Left lung (tissue), 10 donors: ENCODE measurements around the gene FLT4. TPM values are rescaled to one million over a fixed set of nuclear protein-coding genes. Genes with fewer than 3 reads are reported as not detected.

Experiments
- ATAC-seq: fragments of 200-7000 bp; cut with Tn5 transposase; one replicate; pipeline ENCODE4 v1.9.1; 2020; ENCODE audit warnings: moderate library complexity
- DNase-seq, 4 donors: peaks; one replicate each; pipeline ENCODE4 v3.0.0-alpha.2; 2013 to 2020
- H3K27ac ChIP-seq, 2 donors: fragments of 200-600 bp; sonication (generic) in 1 of 2; one replicate each; pipeline versions ENCODE4 v1.5.0 to v1.8.0; 2020 to 2021
- H3K27me3 ChIP-seq, 2 donors: fragments of 200-600 bp; sonication (generic) in 1 of 2; one replicate each; pipeline versions ENCODE4 v1.5.0 to v1.8.0; 2020 to 2021
- H3K36me3 ChIP-seq, 2 donors: fragments of 200-600 bp; sonication (generic) in 1 of 2; one replicate each; pipeline versions ENCODE4 v1.5.0 to v1.8.0; 2020 to 2021
- H3K4me1 ChIP-seq, 2 donors: fragments of 200-600 bp; one replicate each; pipeline ENCODE4 v1.8.0; 2021
- H3K4me3 ChIP-seq, 2 donors: fragments of 200-600 bp; sonication (generic) in 1 of 2; one replicate each; pipeline versions ENCODE4 v1.5.0 to v1.8.0; 2020 to 2021; ENCODE audit warnings: mild to moderate bottlenecking in 1 of 2
- H3K9me3 ChIP-seq, 2 donors: fragments of 200-600 bp; sonication (generic) in 1 of 2; one replicate each; pipeline versions ENCODE4 v1.5.0 to v1.8.0; 2020 to 2021
- CTCF ChIP-seq, 2 donors: fragments of 200-600 bp; sonication (generic) in 1 of 2; IDR thresholded peaks; one replicate each; pipeline versions ENCODE4 v1.5.0 to v1.8.0; 2021; ENCODE audit warnings: antibody characterized with exemption in 2 of 2
- intact Hi-C, 2 donors: fragments of 100-400 bp; cut with DNase I; formaldehyde crosslinking; loops; one replicate each; pipeline versions ENCODE4 v1.11.2 to v1.14.2; 2022
- polyA plus RNA-seq, 6 donors: library from polyadenylated mRNA; unstranded; fragments of 120-200 nt; gene quantifications; one replicate each; pipeline ENCODE4 v1.2.1, GENCODE V29; 2013; ENCODE audit not compliant: insufficient read length in 6 of 6
- total RNA-seq, 2 donors: library from RNA; stranded (reverse); fragmentation: NEBNext Ultra II Directional; extraction: Animal tissue kit (Norgen Biotek cat#: 25700); gene quantifications; one replicate each; pipeline ENCODE4 v1.2.1, GENCODE V29; 2021
- donor health status: DM: no; HTN: yes; CAD: no.
- donor health status: DM: no; HTN: no; CAD: no.

Gene FLT4
- total and polyA plus RNA-seq, 8 donors: 21.7 to 48.5 (median 38.2) TPM

GRCh38 chr5:180640861-180641565 is 8.4 kb downstream of the FLT4 start:
- TF ChIP-seq CTCF (IDR thresholded peaks at IDR 0.05): no peak
- no peak overlapping the region for H3K4me3 ChIP-seq
- peak overlapping the region in 1 of 2 donors; percentile 18 for H3K27ac ChIP-seq
- ATAC-seq (no peak), DNase-seq (peak in 2 of 4 donors; percentile 29 to 67)
- H3K9me3 ChIP-seq: no peaks in the 10 kb centered on the region
- intact Hi-C loops: no loop called here
- H3K4me1 ChIP-seq: no peaks in the 10 kb centered on the region
- H3K27me3 ChIP-seq: peaks cover 0 to 26% of the 10 kb centered on the region in 2 donors
- no peaks in the 10 kb centered on the region for H3K36me3 ChIP-seq

GRCh38 chr5:180640611-180640860 is 8.9 kb downstream of the FLT4 start:
- intact Hi-C loops: no loop called here
- no peak for ATAC-seq
- H3K27ac ChIP-seq: peak overlapping the region in 1 of 2 donors; percentile 59
- peaks cover 0 to 21% of the 10 kb centered on the region in 2 donors for H3K27me3 ChIP-seq
- DNase-seq: peak in 1 of 4 donors; percentile 27
- no peaks in the 10 kb centered on the region for H3K36me3 ChIP-seq
- no peaks in the 10 kb centered on the region for H3K9me3 ChIP-seq
- TF ChIP-seq CTCF (IDR thresholded peaks at IDR 0.05): no peak
- H3K4me1 ChIP-seq: no peaks in the 10 kb centered on the region
- H3K4me3 ChIP-seq: no peak overlapping the region

GRCh38 chr5:180639741-180640610 is 9.4 kb downstream of the FLT4 start:
- no peak overlapping the region for H3K4me3 ChIP-seq
- peak; percentile 29 for ATAC-seq
- H3K36me3 ChIP-seq: no peaks in the 10 kb centered on the region
- TF ChIP-seq CTCF (IDR thresholded peaks at IDR 0.05): no peak
- H3K4me1 ChIP-seq: no peaks in the 10 kb centered on the region
- intact Hi-C loops: no loop called here
- peak overlapping the region in 1 of 2 donors; percentile 59 for H3K27ac ChIP-seq
- H3K27me3 ChIP-seq: peaks cover 0 to 16% of the 10 kb centered on the region in 2 donors
- H3K9me3 ChIP-seq: no peaks in the 10 kb centered on the region
- peak in 3 of 4 donors; percentile 26 to 78 (median 31) for DNase-seq

- intact Hi-C loops: no loop called here
Observed at GRCh38 chr5:180639287-180639686, 10.1 kb downstream of the FLT4 start.

More at GRCh38 chr5:180639287-180639686, 10.1 kb downstream of the FLT4 start:
- Histone ChIP-seq H3K36me3 (no peaks in the 10 kb centered on the region), H3K4me1 (no peaks in the 10 kb centered on the region), H3K4me3 (no peak overlapping the region), H3K9me3 (no peaks in the 10 kb centered on the region), H3K27me3 (peaks cover 0 to 10% of the 10 kb centered on the region in 2 donors), H3K27ac (no peak overlapping the region)
- DNase-seq (no peak), ATAC-seq (no peak)
- no peak for TF ChIP-seq CTCF (IDR thresholded peaks at IDR 0.05)
